H1 (cell line): ENCODE results near the gene NRXN3. TPM values are rescaled to one million over a fixed set of nuclear protein-coding genes. Genes with fewer than 3 reads are reported as not detected.

Experiments used
- E2F6 ChIP-seq: IDR thresholded peaks from 2 replicates; pipeline ENCODE4 v1.6.1; 2012; ENCODE audit warnings: inconsistent platforms
- MAFK ChIP-seq: IDR thresholded peaks from 2 replicates; pipeline ENCODE4 v1.6.1; 2012; ENCODE audit warnings: low read depth, mild to moderate bottlenecking, improper control_type of control experiment, low read length
- RBBP5 ChIP-seq: IDR thresholded peaks from 2 replicates; pipeline ENCODE4 v1.7.1; 2012; ENCODE audit warnings: low read depth, mild to moderate bottlenecking, inconsistent platforms, low read length, moderate library complexity, borderline replicate concordance
- RFX5 ChIP-seq: IDR thresholded peaks from 2 replicates; pipeline ENCODE4 v1.6.1; 2011; ENCODE audit warnings: low read depth, low read length, improper control_type of control experiment, borderline replicate concordance
- SIN3A ChIP-seq, 2 experiments: IDR thresholded peaks in 1 of 2; conservative IDR thresholded peaks in 1 of 2; 2 replicates each; pipeline ENCODE4 v1.6.1; 2011 to 2012; ENCODE audit warnings: low read length in 2 of 2, improper control_type of control experiment in 1 of 2, low read depth in 1 of 2, mild to moderate bottlenecking in 1 of 2
- polyA plus RNA-seq, 7 experiments: library from polyadenylated mRNA; depleted of rRNA in 3 of 7; stranded (reverse) in 5 of 7; unstranded in 2 of 7; fragments of >200 nt in 5 of 7; fragments of 200-250 nt in 2 of 7; gene quantifications; 1 replicate in 5 of 7; 2 replicates in 1 of 7; 4 replicates in 1 of 7; pipeline versions ENCODE4 v1.2.1 to v1.2.3, GENCODE V29; 2011 to 2013; ENCODE audit warnings: missing spikeins in 2 of 7, mixed read lengths in 2 of 7
- total RNA-seq: library from RNA; stranded (reverse); fragmentation: NEBNext Ultra II Directional; extraction: Animal tissue kit (Norgen Biotek cat#: 25700); gene quantifications from 2 replicates; pipeline ENCODE4 v1.2.1, GENCODE V29; 2021

The NRXN3 gene
- total and polyA plus RNA-seq, 2 of the 8 experiments (the other 6 are each of a cell fraction or from before 2014, with no cell fraction given): 2.6 to 4.1 TPM

DNA sequence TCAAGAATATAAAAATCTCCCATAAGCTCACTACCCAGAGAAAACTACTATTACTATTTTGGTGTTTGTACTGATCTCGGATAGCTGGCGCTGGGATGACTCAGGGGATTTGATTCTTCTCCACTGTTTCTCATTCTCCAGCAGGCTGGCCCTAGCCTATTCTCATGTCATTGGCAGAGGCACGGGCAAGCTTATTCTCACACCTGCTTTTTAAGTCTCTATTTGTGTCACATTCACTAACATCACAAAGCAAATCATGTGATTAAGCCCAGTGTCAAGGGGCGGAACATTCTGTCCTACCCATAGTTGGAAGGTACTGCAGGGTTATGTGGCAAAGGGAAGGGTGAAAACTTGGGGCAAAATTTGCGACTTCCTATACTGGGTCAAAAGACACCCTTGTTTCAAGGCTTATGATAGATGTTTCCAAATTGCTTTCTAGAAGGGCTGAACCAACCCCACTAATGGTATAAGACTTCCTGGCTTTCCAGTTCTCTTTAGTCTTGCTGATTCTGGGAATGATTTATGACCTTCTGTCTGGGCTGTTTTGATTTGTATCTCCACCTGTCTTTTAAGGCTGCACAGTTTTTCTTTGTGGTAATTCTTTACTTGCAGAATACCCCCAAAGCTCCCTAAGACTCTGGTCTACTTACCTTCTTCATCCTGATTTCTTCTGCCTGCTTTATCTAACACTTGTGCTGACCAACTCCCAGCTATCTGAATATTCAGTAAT, 406.4 kb downstream of the NRXN3 start (continued):
- TF ChIP-seq RBBP5 (no peak), RFX5 (no peak), E2F6 (no peak), MAFK (no peak), SIN3A (conservative IDR thresholded peaks at IDR 0.05 in 1 of 2, IDR thresholded peaks at IDR 0.05 in 1 of 2; ENCODE audit: low read depth in 1 of 2, low read length in 2 of 2) (no peak)
- TF ChIP-seq, all 59 proteins: peak for 0
